ENCODE measurements around the gene PDE3A. TPM values are rescaled to one million over a fixed set of nuclear protein-coding genes. Genes with fewer than 3 reads are reported as not detected.

PDE3A gene
- total RNA-seq, 1 experiment from 2014 or later, result 0.58 TPM

DNA sequence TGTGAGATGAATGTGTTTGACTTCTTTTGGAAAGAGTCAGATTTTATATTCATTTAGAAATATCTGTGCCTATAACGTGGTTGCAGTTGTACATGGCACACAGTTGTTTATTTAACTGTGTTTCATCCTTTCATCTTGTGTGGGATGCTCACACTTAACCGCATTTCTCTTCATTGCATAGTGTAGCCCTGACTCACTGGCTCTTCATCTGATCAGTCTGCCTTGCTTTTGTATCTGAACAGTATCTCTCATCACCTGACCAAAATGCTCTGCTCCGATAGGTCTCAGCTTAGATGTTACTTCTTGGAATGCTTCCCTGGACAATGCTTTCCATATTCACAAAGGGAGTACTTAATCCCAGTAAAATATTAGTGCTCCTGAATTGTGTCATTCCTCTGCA is 83.4 kb downstream of the PDE3A start:
- no peak overlapping the region for H3K4me2 ChIP-seq (ENCODE audit: low read length)
- DNase-seq, result peak; percentile 13
- TF ChIP-seq, protein P1, sequence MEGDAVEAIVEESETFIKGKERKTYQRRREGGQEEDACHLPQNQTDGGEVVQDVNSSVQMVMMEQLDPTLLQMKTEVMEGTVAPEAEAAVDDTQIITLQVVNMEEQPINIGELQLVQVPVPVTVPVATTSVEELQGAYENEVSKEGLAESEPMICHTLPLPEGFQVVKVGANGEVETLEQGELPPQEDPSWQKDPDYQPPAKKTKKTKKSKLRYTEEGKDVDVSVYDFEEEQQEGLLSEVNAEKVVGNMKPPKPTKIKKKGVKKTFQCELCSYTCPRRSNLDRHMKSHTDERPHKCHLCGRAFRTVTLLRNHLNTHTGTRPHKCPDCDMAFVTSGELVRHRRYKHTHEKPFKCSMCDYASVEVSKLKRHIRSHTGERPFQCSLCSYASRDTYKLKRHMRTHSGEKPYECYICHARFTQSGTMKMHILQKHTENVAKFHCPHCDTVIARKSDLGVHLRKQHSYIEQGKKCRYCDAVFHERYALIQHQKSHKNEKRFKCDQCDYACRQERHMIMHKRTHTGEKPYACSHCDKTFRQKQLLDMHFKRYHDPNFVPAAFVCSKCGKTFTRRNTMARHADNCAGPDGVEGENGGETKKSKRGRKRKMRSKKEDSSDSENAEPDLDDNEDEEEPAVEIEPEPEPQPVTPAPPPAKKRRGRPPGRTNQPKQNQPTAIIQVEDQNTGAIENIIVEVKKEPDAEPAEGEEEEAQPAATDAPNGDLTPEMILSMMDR (conservative IDR thresholded peaks at IDR 0.05; ENCODE audit: low read depth, low read length), result no peak
- TF ChIP-seq EZH2 (IDR thresholded peaks at IDR 0.05; ENCODE audit: low read length, unreplicated experiment) (no peak), EZH2phosphoT487 (IDR thresholded peaks at IDR 0.05; ENCODE audit: borderline replicate concordance, low read length) (no peak)
- POLR2A ChIA-PET (ENCODE audit: unreplicated experiment), result no interaction called here
- H3K79me2 ChIP-seq (ENCODE audit: low read length), result no peaks in the 10 kb centered on the region
- H3K9ac ChIP-seq (ENCODE audit: low read length), result no peak overlapping the region
- no TSS peak for BruUV-seq (replicated peaks)
- no peaks in the 10 kb centered on the region for H3K9me2 ChIP-seq (replicated peaks; ENCODE audit: low read length)
- no peak overlapping the region for H3K27ac ChIP-seq (ENCODE audit: low read length)
- intact Hi-C loops (cut with micrococcal nuclease), result no loop called here
- no peak overlapping the region for H3K4me3 ChIP-seq (ENCODE audit: low read length)
- H3K4me1 ChIP-seq (ENCODE audit: insufficient read depth, low read length), result no peaks in the 10 kb centered on the region
- CTCF ChIA-PET, result no interaction called here
- no peaks in the 10 kb centered on the region for H4K20me1 ChIP-seq (ENCODE audit: low read length)
- no peak for ATAC-seq
- no peaks in the 10 kb centered on the region for H3F3A ChIP-seq (ENCODE audit: low read length, unreplicated experiment)
- 0 out of 2 replicates have a peak, but pooled peaks cover 5% of the 10 kb centered on the region for H3K27me3 ChIP-seq (ENCODE audit: low read length)
- no peak overlapping the region for H2AFZ ChIP-seq (ENCODE audit: low read length)
- H3K9me3 ChIP-seq (ENCODE audit: low read length), result no peaks in the 10 kb centered on the region
- no peaks in the 10 kb centered on the region for H3K36me3 ChIP-seq (ENCODE audit: low read depth, low read length)

DNA sequence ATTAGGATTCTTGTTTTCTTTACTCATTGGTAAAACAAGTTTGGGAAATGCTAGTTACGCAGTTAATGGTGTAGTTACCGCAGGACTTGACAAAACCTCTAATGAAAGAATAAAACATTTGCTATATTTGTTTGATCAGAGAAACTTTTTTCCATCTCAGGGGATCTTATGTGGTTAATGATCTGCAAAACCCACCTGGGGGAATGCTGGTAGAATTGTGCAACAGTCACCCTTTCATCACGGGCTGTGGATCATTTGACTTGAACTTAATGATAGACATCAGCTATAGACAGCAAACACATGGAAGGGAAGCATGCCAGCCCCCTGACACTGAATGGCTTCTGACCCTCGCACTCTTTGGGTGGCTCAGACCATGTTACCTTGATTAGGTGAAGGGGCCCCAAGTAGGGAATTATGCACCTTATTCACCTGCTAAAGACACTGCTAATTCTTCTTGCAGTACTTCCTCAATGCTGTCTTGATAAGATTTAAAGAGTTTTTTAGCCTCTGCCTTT is 84.2 kb downstream of the PDE3A start:
- Histone ChIP-seq H3K27ac (ENCODE audit: low read length) (no peak overlapping the region), H3K4me3 (ENCODE audit: low read length) (no peak overlapping the region), H3K4me2 (ENCODE audit: low read length) (no peak overlapping the region), H3K79me2 (ENCODE audit: low read length) (no peaks in the 10 kb centered on the region), H4K20me1 (ENCODE audit: low read length) (no peaks in the 10 kb centered on the region), H3F3A (ENCODE audit: low read length, unreplicated experiment) (no peaks in the 10 kb centered on the region), H3K27me3 (ENCODE audit: low read length) (no peaks in the 10 kb centered on the region), H2AFZ (ENCODE audit: low read length) (no peak overlapping the region), H3K36me3 (ENCODE audit: low read depth, low read length) (no peaks in the 10 kb centered on the region), H3K9me2 (replicated peaks; ENCODE audit: low read length) (no peaks in the 10 kb centered on the region), H3K9ac (ENCODE audit: low read length) (no peak overlapping the region), H3K4me1 (ENCODE audit: insufficient read depth, low read length) (no peaks in the 10 kb centered on the region), H3K9me3 (ENCODE audit: low read length) (no peaks in the 10 kb centered on the region)
- POLR2A ChIA-PET (ENCODE audit: unreplicated experiment), result no interaction called here
- CTCF ChIA-PET, result no interaction called here
- BruUV-seq (replicated peaks), result no TSS peak
- intact Hi-C loops (cut with micrococcal nuclease), result no loop called here
- TF ChIP-seq EZH2phosphoT487 (IDR thresholded peaks at IDR 0.05; ENCODE audit: borderline replicate concordance, low read length) (no peak), EZH2 (IDR thresholded peaks at IDR 0.05; ENCODE audit: low read length, unreplicated experiment) (no peak)
- TF ChIP-seq, protein P1 (conservative IDR thresholded peaks at IDR 0.05; ENCODE audit: low read depth, low read length), result no peak
- DNase-seq (no peak), ATAC-seq (no peak)

DNA sequence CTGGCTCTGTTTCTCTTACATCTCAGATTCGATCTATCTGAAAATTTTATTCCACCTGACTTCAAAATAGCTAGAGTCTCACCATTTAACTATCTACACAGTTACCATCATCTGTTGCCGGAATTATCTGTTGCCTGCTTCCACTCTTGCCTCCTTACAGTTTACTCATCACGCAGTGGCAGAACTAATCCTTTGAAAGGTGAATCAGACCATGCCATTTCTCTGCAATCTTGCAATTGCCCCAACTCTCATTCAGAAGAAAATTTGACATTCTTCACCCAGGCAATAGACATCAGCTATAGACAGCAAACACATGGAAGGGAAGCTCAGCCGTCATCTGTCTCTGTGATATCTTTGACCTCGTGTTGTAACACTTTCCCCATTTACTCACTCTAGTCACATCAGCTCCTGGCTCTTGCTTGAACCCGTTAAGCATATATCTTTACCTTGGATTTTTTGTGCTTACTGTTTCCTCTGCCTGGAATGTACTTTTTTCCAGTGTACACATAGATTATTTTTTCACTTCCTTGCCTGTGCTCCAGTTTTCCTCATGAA is 85.5 kb downstream of the PDE3A start:
- ChIA-PET POLR2A (ENCODE audit: unreplicated experiment) (no interaction called here), CTCF (no interaction called here)
- no TSS peak for BruUV-seq (replicated peaks)
- no peak overlapping the region for H3K9ac ChIP-seq (ENCODE audit: low read length)
- TF ChIP-seq EZH2 (IDR thresholded peaks at IDR 0.05; ENCODE audit: low read length, unreplicated experiment), result no peak
- no peak for TF ChIP-seq EZH2phosphoT487 (IDR thresholded peaks at IDR 0.05; ENCODE audit: borderline replicate concordance, low read length)
- TF ChIP-seq, protein P1 (conservative IDR thresholded peaks at IDR 0.05; ENCODE audit: low read depth, low read length), result no peak
- no peaks in the 10 kb centered on the region for H3K36me3 ChIP-seq (ENCODE audit: low read depth, low read length)
- intact Hi-C loops (cut with micrococcal nuclease), result no loop called here
- no peak for ATAC-seq
- DNase-seq, result no peak
- no peaks in the 10 kb centered on the region for H3K4me1 ChIP-seq (ENCODE audit: insufficient read depth, low read length)
- H3K27me3 ChIP-seq (ENCODE audit: low read length), result no peaks in the 10 kb centered on the region
- no peaks in the 10 kb centered on the region for H3K9me3 ChIP-seq (ENCODE audit: low read length)
- no peaks in the 10 kb centered on the region for H3K9me2 ChIP-seq (replicated peaks; ENCODE audit: low read length)
- H4K20me1 ChIP-seq (ENCODE audit: low read length), result no peaks in the 10 kb centered on the region
- H3K27ac ChIP-seq (ENCODE audit: low read length), result no peak overlapping the region
- no peak overlapping the region for H3K4me3 ChIP-seq (ENCODE audit: low read length)
- H2AFZ ChIP-seq (ENCODE audit: low read length), result no peak overlapping the region
- no peaks in the 10 kb centered on the region for H3F3A ChIP-seq (ENCODE audit: low read length, unreplicated experiment)
- H3K79me2 ChIP-seq (ENCODE audit: low read length), result no peaks in the 10 kb centered on the region
- H3K4me2 ChIP-seq (ENCODE audit: low read length), result no peak overlapping the region

All from PC-3 (cell line).